HG03025 (cell line): ENCODE results near the gene CLSTN2.

Source experiments
- ATAC-seq: cut with Tn5 transposase; IDR thresholded peaks from one replicate; pipeline ENCODE4 v1.9.1; 2021; ENCODE audit warnings: mild to moderate bottlenecking, moderate library complexity; ENCODE audit not compliant: unreplicated experiment, low FRiP score

The CLSTN2 gene

DNA sequence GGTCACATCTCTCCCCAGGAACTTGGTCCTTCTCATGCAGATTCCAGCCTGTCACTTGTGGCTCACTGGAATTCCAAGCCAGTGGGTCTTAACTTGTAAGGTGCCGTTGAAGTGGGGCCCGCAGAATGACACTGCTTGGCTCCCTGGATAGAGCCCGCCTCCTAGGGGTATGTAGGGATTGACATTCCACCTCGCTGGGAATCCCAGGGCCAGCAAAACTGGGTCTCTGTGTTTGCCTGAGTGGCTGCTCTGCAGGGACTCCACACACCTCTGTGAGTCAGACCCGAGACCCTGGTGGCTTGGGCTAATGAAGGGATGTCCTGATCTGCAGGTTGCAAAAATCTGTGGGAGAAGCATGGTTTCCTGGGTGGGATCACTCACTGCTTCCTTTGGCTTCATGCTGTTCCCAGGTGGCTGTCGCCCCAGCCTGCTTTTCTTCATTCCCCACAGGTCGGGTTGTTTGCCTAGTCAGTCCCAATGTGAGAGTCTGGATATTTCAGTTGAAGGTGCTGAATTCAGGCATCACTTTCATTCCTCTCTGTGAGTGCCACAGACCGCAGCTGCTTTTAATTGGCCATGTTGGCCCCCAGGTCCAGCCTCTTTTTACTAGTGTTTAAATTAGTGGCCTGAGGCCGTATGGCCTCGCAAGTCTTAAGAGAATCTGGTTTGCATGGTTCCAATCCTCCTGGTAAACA is 586.9 kb downstream of the CLSTN2 start:
- ATAC-seq: no peak

GRCh38 chr3:140522653-140523380 is 587.8 kb downstream of the CLSTN2 start:
- ATAC-seq: no peak

DNA sequence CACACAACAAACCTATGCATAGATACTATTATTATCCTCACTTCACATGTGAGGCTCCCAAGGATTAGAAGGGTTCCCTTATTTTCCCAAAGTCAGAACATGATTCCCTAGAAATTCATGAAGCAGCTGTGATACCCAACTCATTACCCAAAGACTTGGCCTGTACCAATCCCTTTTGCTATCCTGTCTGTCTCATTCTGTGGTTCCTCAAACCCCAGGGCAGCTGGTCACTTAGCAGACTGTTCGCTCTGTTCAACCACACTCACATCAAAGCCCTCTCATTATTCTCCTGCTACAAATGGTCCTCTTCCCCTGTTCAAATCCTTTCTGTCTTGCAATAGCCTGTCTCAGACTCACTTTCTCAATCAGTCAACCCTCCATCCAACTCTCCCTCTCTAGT is 588.6 kb downstream of the CLSTN2 start:
- no peak for ATAC-seq

DNA sequence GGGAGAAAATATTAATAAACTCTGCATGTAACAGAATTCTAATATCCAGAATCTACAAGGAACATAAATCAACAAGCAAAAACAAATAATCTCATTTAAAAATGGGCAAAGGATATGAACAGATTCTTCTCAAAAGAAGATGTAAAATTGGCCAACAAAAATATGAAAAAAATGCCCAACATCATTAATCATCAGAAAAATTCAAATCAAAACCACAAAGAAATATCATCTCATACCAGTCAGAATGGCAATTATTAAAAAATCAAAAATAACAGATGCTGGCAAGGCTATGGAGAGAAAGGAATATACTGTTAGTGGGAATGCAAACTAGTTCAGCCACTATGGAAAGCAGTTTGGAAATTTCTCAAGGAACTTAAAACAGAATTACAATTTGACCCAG is 592.2 kb downstream of the CLSTN2 start:
- ATAC-seq: no peak

GRCh38 chr3:140529096-140529495 is 594.1 kb downstream of the CLSTN2 start:
- no peak for ATAC-seq

DNA sequence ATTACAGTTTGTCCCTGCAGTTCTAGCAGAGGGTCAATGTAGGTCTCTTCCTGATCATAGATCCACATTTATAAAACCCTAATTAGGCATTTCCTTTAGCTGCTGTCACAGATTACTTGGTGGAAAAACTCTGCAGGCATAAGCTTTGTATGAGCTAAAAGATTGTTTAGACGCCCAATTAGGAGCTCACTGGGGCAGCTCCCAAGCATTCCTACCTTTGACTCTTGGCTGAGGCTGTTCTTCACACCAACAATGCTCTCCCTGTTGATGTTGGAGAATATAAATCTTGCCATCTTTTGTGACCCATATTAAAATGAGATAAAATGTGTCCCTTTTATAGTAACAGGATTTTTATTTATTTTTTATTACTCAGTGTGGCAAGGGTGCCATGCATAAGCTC is 594.6 kb downstream of the CLSTN2 start:
- ATAC-seq: no peak

DNA sequence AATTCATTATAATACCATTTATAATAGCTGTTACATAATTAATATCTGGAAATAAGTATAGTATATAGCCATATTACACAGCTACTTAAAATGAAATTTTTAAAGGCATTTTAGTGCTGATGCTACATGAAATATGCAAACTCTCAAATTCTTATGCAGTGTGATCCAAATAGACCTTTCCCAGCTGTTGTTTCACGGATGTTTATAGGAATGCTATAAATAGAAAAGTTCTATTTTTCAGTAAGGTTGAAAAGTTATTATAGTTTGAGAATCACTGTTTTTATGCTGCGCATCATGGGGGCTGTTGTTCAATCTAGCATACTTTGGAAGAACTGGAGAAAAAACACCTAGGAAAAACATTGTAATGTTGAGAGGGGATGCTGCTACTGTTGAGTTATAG is 595.1 kb downstream of the CLSTN2 start:
- no peak for ATAC-seq

DNA sequence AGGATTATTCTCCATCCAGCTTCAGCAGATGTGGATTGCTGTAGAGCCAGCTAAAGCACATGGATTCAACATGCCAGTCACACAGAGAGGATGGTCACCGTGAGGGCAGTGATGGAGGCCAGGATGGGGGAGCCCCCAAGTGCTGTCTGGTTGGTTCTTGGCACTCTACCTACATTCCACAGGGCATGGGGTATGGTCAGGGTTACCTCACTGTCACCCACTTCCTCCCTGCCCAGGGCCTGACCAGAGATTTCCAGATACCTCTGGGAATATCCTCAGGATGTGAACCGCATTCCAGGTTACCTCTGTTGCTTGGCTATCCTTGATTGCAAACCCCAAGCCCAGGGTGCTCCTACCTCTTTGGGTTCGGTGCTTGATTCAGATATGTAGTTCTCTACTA is 595.6 kb downstream of the CLSTN2 start:
- ATAC-seq: no peak

DNA sequence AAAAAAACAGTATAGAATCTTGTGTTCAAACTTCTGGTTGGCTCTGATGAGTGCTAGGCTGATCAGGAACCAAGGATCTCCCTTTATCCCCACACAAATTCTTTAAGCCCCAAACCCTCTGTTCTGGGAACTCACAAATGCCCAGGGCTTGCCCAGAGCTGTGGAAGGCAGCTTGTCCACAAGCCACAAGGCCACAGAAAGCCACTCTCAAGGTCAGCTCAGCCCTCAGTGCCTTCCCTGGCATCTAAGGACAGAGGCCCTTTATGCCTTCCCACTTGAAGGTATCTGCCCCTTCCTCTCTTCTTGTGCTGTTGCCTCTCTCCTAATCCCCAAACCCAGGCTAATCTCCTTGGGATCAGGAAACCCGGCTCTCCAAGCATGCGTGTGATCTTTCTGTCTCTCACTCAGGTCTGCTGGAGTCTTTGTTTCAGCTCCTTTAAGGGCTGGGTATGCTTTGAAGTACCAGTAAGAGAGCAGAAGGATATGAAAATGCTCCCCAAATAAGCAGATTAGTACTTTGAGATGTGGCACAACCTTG is 597.9 kb downstream of the CLSTN2 start:
- ATAC-seq: no peak

GRCh38 chr3:140536926-140537726 is 602.1 kb downstream of the CLSTN2 start:
- no peak for ATAC-seq

- ATAC-seq: no peak
Measured at GRCh38 chr3:140537727-140538082, 602.7 kb downstream of the CLSTN2 start.

DNA sequence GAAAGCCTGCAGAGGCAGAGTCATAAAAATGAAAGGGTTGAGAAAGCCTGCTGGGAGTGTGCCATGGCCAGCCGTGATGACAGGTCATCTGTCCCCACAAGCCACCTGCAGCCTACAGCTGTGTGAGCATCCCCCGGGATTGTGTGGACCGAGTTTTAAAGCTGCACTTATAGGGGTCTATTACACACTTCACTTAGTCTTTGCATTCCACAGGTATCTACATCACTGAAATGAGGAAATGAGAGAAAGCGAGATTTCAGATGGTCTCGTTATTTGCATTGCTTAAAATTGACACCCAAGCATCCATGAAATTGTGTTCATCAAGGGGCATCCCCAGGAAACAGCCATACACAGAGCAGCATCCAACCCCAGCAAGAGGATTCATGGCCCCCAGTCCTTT is 605.3 kb downstream of the CLSTN2 start:
- peak; percentile 69 for ATAC-seq

- ATAC-seq: no peak
Measured at GRCh38 chr3:140541975-140542653, 607.1 kb downstream of the CLSTN2 start.

DNA sequence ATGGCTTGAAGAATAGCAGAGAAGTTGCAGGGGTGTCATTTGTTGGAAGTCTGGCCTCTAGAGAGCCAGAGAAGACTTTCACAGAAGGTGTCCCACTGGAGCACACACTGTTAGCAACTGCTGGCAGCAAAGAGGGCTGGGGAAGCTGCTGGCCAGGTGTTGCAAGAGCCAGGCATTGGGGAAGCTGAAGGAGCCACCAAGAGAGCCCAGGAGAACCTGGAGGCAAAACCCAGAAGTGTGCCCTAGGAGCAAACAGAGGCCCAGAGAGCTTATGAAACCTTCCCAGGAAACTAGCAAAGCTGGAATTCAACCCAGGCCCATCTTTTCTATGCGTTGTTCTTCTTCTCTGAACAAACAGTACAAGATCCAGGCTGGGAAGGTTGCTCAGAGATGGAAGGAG is 610.2 kb downstream of the CLSTN2 start:
- no peak for ATAC-seq

DNA sequence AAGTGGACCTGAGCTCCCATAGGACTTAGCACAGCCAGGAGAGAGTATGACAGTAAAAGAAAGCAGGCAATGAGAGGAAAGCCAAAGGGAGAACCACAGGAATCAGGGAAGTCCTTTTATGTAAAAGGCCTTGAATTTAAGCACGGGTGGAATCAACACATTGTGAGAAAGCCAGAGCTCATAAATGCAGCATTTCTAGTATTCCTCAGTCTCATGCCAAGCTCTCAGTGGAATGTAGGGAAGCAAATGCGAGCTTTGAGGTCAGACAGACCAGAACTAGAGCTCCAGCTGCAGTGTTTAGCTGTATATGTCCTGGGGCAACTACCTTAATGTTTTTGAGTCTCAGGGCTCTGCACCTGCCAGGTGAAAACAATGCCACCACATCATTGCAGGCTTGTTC is 610.8 kb downstream of the CLSTN2 start:
- ATAC-seq: no peak

DNA sequence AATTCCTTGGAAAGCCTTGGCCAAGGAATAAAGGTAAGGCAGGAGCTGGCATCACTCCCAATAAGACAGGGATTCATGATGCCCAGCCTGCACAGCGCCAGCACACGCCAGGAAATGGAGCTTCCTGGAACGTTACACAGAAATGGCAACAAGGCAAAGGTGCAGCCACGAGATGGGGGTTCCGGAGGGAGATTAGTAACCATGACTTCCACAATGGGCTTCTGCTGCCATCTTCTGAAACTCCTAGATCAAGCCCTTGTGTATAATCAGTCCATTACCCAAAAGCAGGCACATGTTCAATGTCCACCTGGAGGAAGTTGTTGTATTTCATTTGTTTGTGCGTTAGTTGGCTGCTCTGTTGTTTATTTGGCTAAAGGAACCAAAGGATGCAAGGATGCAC is 611.7 kb downstream of the CLSTN2 start:
- no peak for ATAC-seq

GRCh38 chr3:140552403-140552802 is 617.4 kb downstream of the CLSTN2 start:
- ATAC-seq: no peak

DNA sequence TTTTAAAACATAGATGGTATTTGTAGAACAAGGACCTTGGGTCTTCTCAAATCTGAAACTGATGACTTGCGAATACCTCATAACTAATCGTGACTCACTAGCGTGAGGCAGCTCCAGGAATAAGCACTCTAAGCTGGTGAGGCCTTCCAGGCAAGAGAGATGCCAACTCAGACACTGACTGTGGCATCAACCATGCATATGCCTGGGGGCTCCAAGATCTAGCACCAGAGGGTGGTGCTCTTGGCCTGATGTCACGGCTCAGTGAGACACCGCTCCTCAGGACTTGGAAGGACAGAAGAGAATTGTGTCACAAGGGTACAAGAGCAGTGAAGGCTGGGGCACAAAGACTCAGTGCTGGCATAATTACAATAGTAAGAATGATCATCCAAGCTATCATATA is 617.9 kb downstream of the CLSTN2 start:
- no peak for ATAC-seq

GRCh38 chr3:140553591-140553990 is 618.6 kb downstream of the CLSTN2 start:
- ATAC-seq: no peak

DNA sequence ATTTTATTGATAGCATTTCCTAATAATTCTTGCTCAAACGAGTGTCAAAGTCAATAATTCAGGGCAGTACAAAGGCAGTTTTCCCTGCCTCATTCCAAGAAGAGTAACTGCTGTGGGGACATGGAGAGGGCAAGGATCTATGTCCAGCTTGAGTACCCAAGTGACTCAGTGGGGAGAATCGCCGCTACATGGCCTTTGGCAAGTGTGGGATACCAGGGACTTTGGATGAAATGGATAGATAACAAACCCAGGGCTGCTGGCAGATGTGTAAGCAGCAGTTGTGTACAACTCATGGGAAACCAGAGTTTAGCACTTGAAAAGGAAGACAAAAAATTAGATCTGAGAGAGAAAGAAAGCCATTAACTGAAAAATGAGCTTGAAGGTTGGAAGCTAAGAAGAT is 620.7 kb downstream of the CLSTN2 start:
- ATAC-seq: no peak

DNA sequence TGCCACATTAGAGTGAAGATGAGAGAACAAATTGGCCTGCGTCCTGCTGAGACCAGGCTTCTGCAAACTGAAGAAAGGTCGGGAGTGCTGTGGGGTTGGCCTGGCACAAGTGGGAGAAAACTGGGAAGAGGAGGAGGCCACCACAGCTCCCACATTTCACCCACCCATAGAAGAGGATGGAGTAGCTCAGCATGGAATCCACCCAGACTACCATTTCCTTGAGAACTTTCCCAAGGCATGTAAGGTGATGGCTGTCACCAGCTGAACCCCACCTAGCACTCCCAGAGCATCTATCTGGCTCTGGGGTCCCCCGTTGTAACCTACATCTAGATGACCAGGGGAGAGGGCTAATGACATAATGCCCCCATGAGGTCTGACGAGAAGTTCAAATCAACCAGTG is 622.5 kb downstream of the CLSTN2 start:
- ATAC-seq: no peak
